UCSD-AML1 (cell line): ENCODE results near the gene ZBTB7C.

Experiments
- DNase-seq: peaks from one replicate; lab custom pipeline; 2025; ENCODE audit not compliant: unreplicated experiment; lab: John Stamatoyannopoulos, UW

Gene ZBTB7C

DNA sequence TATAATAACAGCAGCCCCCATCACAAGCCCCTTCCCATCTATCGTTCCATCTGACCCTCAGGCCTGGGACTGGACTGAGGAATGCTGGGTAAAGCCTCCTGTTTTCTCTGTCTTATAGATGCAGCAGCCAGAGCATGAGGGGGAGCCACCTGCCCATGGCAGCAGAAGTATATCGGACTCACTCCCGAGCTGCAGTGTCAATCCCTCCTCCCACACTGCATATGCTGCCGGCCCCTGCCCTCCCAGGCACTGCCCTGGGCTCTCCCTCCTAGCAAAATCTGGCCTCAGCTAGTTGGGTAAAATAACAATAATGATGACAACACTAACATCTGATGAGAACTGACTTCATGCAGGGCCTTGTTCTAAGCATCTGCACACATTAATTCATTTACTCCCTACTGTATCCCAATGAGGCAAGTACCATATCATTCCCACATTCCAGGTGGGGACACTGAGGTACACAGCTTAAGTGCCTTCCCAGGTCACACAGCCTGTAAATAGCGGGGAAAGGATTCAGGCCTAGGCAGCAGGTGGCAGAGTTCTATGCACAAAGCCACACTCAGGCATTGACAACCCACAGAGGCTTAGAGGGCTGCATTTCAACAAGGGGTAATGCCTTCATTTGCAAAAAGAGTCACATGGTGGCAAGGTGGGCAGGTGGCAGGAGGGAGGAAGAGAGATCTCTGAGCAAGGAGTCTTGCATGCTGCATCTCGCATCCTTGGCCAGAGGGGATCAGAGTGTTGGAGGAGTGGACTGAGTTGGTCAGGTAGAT is 190.0 kb downstream of the ZBTB7C start:
- DNase-seq: no peak

DNA sequence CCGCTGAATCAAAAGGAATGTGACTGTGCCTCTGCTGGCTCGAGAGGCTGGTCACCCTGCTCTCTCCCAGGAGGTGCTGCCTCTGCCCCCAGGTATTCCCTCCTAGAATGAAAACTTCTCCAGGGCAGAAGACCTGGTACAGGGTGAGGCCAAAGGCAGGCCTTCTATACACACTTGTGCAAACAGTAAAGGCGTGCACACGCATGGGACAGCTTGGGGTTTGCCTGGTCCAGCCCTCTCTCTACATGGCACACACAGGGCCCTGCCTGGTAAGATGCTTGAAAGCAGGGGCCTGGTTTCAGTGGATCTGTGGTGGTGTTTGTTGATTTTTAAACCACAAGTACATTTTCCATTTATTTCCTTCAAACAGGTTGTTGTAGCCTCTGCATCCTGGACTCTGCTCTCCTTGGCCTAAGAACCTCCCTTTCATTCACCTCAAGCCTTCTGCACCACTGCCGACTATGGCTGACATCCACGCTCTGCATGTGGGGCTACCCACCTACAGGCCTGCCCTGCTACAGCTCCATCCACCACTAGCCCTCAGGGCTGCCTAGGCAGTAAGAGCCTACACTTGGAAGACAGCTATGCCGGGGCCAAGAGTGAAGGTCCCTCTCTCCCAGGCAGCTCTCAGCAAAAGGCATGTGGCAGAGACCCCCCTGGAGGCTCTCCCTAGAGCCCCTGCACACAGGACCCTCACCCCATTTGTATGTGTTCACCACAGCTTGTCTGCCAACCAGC is 190.7 kb downstream of the ZBTB7C start:
- no peak for DNase-seq

DNA sequence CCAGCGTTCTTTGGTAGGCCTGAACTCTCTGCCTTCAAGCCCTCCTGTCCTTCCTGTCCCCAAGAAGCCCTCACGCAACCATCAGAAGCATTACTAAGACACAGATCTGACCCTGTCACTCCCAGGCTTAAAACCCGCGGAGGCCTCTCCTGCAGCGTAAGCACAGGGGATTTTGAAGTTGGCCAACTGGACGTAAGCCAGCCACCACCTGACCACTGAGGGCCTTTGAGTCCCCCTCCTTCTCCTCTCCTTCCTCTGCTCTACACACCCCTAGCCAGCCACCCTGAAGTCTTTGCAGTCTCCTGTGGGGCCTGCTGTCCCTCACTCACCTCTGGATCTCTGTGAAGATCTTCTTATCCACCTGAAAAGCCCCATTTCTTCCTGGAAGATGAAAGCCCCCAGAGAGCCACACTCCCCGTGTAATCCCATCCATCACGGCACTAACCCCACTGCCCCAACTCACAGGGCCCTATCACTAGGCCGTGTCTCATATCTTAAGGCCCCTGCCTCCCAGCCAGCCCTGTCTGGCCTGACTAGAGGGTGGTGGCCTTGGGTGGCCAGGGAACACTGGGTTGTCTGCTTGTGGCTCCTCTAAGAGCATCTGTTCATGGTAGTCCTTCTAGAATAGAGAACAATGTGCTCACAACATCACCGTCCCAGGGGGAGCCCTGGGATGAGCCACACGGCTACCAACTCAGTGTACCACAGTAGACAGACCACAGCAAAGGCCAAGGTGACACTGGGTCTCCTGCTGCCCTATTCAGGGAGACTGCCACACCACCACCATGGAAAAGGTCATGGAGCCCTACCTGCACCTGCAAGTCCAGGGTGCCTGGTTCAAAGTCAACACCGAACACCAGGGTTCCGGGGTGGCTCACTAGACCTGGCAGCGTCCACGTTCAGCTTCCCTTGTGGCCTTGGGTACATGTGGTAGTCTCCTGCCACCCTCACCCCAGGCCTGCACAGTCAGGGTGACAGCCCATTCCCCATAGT is 191.6 kb downstream of the ZBTB7C start:
- DNase-seq: no peak

DNA sequence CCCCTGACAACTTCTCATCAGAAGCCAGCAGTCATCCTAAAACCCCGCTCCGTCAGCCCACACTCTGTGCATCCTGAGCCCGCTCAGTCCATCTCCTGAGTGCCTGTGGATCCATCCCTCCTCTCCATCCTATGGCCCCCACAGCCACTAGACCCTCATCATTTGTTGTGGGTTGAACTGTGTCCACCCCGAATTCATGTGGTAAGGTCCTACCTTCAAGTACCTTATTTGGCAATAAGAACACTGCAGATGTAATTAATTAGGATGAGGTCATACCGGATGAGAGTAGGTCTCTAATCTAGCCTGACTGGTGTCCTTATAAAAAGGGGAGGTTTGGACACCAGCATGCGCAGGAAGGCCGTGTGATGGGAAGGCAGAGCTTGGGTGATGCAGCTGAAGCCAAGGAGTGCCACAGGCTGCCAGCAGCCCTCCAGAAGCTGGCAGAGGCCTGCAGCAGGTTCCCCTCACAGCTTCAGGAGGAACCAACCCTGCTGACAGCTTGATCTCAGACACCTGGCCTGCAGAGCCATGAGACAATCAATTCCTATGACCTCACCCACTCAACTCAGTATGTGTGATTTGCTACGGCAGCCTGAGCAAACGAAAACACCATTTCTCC is 192.4 kb downstream of the ZBTB7C start:
- DNase-seq: no peak

DNA sequence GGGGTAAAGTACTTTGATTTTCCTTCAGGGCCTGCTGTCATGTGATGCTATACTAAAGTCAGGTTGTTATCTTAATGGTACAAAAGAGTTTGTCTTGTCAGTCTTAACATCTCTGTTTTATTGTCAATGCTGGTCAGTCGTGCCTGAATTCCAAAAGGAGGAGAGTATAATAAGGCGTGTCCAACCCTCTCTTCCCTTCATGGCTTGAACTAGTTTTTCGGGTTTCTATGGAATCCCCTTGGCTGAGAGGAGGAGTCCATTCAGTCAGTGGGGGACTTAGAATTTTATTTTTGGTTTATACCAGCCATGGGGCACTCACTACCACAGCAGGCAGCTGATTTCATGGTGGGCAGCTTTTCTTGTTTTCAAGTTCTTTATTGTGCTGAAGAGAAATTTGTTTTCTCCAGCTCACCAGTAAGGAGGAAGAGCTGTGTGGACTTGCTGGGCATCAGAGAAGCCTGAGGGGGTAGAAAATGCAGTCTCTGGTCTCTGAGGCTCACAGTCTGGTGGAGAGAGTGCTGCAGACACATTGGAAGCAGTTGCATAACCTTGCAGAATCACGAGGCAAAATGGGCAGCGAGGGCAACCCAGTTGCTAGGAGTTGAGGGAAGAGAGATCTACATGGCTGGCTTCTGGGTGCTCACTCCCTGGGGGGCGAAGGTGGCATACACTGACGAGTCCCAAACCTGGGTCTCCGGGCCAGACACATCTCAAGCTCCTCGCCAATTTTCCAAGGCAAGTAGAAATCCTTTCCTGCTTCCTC is 193.1 kb downstream of the ZBTB7C start:
- no peak for DNase-seq

DNA sequence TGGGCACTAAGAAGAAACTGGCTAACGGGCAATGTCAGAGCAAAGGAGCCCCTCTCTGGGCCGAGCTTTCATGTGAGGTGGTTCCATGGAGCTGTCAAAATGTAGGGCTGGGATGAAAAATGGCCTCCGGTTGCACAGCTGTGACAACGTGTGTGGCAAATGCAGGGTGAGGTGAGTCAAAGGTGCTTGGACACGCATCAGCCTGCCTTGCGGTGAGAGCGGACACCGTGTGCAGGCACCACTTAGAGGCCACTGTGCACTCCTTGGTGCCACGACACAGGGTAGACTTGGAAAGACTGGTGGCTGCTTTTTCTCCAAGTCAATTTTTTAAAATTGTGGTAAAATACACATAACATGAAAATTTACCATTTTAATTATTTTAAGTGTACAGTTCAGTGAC is 195.4 kb downstream of the ZBTB7C start:
- no peak for DNase-seq

DNA sequence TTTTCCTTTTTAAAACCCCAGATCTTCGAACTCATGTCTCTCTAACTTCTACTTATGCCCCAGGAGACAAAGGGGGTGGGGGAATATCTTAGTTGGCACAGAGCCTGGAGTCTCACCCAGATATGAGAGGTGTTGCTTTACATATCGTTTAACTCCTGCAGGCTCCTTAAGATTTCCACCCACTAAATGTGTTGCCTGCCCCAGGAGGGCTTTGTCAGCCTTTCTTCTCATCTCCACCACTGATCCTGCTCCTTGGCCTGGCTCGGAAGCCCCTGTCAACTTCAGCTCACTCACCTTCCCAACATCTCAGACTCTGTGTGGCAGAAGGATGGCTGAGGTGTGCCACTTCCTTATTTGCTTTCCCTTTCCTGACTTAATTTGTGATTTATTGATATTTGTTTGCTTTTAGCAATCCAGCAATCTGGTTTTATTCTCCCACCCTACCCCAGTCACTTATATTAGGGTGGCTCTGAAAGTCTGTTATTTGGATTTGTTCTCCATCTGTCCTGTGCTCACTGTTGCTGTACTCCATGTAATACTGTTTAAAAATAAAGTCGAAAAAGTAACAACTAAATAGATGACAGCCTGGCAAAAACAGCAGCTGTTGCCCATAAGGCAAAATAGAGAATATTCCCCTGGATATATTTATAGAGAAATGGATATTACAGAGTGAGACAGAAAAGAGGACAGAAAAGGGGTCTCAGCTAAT is 200.6 kb downstream of the ZBTB7C start:
- no peak for DNase-seq

DNA sequence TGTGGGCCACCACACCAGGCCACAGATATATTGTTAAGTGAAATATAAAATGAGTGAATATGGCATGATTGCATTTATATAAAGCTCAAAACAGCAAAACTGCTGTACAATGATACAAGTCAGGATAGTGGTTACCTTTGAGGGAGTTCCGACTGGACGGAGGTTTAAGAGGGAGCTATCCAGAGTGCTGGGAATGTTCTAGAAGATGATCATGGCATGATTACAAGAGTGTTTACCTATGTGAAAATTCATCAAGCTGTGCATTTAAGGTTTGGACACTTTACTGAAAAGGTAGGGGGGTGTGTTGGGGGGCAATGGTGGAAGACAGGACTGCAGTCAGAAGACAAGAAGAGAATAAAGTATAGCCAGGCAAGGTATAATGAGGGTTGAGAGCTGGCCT is 201.4 kb downstream of the ZBTB7C start:
- DNase-seq: no peak

DNA sequence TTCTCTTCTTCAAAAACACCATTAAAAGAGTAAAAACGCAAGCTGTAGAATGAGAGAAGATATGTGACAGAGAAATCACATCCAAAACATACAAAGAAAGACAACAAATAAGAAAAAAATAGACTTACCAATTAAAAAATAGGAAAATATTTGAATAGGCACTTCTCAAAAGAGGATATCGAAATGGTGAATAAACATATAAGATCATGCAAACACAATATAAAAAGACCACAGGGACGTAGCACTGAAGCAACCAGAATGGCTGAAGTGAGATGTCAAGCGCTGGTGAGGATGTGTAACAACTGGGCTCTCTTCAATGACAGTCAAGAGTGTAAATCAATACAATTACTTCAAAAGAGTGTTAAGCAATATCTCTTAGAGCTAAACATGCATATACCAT is 202.3 kb downstream of the ZBTB7C start:
- DNase-seq: no peak

DNA sequence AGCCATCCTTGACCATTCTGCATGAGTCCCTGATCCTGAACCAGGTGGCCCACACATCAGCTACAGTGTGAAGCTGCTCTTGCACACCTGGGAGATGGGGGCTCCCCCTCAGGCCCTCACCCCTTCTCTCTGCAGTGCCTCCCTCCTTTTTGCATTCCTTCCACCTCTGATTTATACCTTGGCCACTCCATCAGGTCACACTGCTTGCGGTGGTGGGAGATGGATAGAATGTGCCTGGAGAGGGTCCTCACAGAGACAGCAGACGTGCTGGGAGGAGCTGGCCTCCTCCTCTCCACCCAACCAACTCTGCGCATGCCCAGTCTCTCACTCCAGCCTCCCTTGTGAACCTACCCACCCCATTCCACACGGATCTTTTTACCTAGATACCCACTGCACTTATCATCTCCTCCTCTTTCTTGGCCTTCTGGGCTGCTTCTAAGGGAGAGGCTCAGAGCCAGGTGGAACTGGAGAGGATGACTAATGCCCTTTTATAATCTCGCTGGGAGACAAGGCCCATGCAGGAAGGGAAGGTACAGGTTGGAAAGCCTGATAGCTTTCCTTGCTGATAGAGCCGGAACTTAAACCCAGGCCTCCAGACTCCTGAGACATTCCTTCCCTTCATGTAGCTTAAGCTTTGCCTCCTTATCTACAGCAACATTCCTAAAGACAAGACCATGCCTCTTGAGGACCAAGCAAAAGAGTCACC is 205.1 kb downstream of the ZBTB7C start:
- DNase-seq: no peak

DNA sequence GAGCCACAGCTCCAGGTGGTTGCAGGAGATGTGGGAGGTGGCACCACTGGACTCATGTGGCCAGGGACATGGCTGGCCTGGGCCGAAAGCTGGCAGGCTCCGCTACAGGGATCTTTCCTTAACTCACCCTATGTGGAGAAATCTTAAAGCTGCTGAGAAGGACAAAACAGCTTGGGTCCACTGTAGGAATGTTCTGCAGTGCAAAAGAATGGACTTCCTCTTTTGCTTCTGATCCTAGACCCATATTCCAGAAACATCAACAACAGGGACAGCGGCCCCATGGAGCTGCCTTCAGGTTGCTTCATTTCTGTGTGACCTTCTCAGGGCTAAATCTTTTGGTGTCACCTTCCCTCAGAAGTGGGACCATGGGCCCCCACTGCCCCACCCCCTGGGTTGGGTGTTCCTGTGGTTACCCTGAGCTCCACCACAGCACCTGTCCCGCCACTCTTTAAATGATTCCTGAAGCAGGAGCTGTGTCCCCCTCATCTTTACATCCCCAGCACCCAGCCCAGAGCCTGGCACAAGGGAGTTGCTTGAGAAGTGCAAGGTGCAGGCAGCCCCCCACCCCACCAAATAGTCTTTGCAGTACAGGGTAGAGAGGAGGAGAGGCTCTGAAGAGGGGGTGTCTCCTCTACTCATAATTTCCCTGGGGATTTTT is 205.8 kb downstream of the ZBTB7C start:
- DNase-seq: no peak

DNA sequence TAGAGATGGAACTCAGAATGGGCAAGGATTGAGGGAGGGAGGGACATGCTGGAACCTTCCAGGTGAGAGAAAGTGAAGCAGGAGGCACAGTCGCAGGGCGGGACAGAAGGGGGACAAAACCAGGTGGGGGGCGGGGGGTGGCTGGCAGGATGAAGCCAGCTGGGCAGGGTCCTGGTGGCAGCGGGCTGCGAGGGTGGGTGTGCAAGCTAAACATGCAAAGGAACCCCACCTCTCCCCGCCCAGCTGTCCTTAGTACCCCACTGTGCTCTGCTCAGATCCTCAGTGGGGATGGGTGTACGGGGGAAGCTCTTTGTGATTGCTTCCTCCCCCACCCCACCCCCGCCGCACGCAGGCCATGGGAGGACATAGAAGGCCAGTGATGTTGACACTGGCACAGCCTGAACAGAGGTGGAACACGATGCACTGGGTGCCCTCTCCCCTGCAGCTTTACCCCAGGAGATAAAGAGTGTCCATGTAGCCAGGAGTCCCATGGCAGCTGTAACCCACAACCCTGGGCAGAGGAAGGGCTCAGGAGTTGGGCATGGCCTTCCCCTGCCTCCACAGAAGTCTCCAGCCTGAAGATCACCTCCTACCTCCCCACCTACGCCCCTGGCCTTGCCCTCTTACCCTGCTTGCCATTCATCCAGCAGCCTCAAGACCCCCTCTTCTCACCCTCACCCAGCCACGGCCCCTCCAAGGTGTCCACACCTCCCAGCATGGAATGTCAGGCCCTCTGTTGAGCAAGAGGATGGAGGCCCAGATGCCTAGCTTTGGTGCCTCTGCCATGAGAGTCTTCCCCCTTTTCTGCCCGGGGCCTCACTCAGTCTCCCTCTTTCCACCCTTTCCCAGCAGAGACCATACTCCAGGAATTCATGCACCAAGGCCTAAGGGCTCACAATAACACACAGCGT is 206.6 kb downstream of the ZBTB7C start:
- no peak for DNase-seq

DNA sequence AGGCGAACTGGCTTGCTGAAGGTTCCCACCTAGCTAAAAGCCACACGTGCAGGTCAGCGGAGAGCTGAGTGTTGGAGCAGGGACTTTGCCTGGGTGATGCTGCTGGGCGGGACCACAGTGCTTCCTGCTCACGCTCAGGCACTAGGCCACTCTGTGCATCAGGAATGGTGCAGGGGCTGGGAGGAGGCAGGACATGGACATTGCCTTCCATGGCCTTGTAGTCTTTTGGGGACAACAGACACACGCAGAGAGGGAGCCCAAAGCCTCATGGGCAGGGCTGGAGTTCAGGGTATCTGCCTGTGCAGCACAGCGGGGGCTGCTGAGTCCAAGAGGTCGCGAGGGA is 207.2 kb downstream of the ZBTB7C start:
- DNase-seq: no peak

DNA sequence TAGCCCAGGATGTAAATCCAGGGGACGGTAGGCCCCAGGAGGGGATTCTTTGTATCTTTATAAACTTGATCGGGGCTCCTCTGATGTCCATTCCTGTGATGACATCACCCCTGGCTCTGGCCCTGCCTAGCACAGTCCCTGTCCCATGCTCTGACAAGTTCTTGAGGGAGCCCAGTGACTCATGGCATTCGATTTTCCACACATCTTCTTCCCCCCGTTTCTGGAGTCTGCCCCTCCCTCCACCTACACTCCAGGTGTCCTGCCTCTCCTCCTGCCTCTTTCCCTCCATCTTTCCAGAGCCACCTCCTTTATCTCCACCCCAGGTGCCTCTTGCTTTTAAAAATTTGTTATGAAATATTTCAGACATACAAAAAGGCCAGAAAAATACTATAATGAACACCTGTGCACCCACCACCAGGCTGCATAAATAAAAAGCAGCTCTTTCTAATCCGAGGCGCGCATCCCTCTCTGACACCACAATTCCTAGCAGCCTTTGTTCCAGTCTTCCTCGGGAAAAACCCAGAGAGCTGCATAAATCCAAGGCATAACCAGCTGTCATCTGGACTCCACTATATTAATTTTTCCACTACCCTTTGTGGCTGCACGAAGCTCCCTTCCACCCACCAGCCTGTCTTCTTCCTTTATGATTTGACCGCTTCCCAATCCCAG is 207.7 kb downstream of the ZBTB7C start:
- DNase-seq: no peak

DNA sequence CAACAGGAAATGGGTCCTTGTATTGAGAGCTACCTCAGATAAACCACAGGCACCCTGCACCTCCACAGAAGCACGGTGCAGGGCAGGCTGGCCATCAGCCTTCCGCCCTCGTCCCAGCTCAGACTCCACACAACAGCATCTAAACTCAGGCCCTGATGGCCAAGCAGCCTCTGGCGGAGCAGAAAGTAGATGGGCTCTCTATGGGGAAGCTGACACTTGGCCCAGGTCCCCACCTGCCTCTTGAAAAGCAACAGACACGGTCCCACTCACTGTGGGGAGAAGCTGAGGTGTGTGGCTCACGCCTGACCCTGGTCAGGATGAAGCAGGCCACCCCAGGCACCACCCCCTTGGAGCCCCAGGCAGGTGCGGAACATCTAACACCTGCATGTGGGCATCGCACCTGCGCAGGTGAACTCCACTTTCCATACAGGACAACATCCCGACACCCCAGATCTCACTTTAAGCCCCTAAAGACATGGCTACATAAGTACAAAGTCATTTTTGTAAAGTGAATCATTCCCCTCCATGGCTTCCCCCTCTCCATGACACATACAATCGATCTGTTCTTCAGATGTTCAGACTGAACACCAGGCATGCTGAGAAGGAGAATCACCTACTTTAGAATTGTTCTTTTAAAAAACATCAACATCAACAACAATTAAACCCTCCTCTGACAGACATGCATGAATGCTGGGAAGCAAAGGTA is 208.4 kb downstream of the ZBTB7C start:
- no peak for DNase-seq

DNA sequence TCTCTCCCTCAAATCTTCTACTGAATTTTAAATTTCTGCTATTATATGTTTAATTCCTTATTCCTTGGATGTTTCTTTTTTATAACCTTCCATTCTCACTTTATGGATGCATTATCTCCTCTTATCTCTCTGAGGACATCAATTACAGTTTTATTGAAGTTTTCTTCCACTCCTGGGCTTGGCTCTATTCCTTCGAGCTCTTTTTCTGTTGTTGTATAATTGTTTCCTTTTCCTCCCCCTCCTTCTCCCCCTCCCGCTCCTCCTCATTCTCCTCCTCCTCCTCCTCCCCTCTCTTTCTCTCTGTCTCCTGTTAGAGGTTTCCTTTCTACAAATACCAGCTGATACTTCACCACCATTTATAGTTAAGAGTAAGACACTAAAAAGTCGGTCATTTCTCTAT is 209.8 kb downstream of the ZBTB7C start:
- no peak for DNase-seq
